Measurements from ENCODE around the gene ALKAL2. TPM values are rescaled to one million over a fixed set of nuclear protein-coding genes. Genes with fewer than 3 reads are reported as not detected.

ALKAL2 gene
- total RNA-seq, 6 experiments from 2014 or later, result 0.49 to 2.9 (median 1.0) TPM

- no peak for TF ChIP-seq POLR2A (IDR thresholded peaks at IDR 0.05)
- TF ChIP-seq, protein P1, sequence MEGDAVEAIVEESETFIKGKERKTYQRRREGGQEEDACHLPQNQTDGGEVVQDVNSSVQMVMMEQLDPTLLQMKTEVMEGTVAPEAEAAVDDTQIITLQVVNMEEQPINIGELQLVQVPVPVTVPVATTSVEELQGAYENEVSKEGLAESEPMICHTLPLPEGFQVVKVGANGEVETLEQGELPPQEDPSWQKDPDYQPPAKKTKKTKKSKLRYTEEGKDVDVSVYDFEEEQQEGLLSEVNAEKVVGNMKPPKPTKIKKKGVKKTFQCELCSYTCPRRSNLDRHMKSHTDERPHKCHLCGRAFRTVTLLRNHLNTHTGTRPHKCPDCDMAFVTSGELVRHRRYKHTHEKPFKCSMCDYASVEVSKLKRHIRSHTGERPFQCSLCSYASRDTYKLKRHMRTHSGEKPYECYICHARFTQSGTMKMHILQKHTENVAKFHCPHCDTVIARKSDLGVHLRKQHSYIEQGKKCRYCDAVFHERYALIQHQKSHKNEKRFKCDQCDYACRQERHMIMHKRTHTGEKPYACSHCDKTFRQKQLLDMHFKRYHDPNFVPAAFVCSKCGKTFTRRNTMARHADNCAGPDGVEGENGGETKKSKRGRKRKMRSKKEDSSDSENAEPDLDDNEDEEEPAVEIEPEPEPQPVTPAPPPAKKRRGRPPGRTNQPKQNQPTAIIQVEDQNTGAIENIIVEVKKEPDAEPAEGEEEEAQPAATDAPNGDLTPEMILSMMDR (IDR thresholded peaks at IDR 0.05), result no peak
- Histone ChIP-seq H3K36me3 (peaks cover 0 to 36% (median 11%) of the 10 kb centered on the region in 4 donors), H3K4me3 (no peak overlapping the region), H3K27ac (no peak overlapping the region), H3K4me1 (peaks cover 0 to 7% (median 0%) of the 10 kb centered on the region in 4 donors), H3K27me3 (no peaks in the 10 kb centered on the region), H3K9me3 (no peaks in the 10 kb centered on the region)
- DNase-seq, result no peak
- WGBS (ENCODE audit: insufficient coverage, low coverage, low lambda C conversion rate, missing lambda C conversion rate), result 90% methylated on average over 4 of the region's 4 CpGs
- intact Hi-C loops (cut with DNase I), result no loop called here
- ATAC-seq, result no peak
Observed at GRCh38 chr2:278927-279320, 9.0 kb downstream of the ALKAL2 start.

GRCh38 chr2:278312-278926 is 9.5 kb downstream of the ALKAL2 start:
- ATAC-seq, result no peak
- Histone ChIP-seq H3K36me3 (peaks cover 0 to 36% (median 11%) of the 10 kb centered on the region in 4 donors), H3K9me3 (no peaks in the 10 kb centered on the region), H3K27ac (no peak overlapping the region), H3K4me3 (no peak overlapping the region), H3K4me1 (peaks cover 0 to 7% (median 0%) of the 10 kb centered on the region in 4 donors), H3K27me3 (no peaks in the 10 kb centered on the region)
- DNase-seq, result no peak
- intact Hi-C loops (cut with DNase I), result no loop called here
- TF ChIP-seq, protein P1 (IDR thresholded peaks at IDR 0.05), result no peak
- TF ChIP-seq POLR2A (IDR thresholded peaks at IDR 0.05), result no peak
- WGBS (ENCODE audit: insufficient coverage, low coverage, low lambda C conversion rate, missing lambda C conversion rate), result 80% methylated on average over 1 of the region's 2 CpGs

DNA sequence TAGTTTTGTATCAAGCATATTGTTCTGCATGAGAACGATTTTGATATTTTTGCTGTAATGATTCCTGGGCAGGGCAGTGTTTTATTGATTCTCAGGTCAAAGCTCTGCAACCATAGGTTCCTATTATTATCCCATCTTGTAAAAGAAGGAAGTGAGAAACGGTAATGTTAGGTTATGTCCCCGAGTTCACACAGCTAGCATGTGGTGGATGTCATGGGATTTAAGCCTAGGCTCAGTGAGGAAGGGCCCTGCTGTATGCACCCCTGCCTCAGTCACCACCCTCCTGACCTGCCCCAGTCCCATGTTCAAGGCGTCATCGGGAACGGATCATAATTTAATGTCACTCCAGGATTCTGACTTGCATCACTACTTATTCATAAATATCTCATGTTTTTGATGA is 12.4 kb downstream of the ALKAL2 start:
- ATAC-seq (peak in 3 of 4 donors; percentile 50 to 69 (median 59)), DNase-seq (no peak)
- Histone ChIP-seq H3K36me3 (peaks cover 0 to 36% (median 6%) of the 10 kb centered on the region in 4 donors), H3K9me3 (no peaks in the 10 kb centered on the region), H3K27me3 (no peaks in the 10 kb centered on the region), H3K4me1 (peaks cover 0 to 7% (median 0%) of the 10 kb centered on the region in 4 donors), H3K4me3 (no peak overlapping the region), H3K27ac (no peak overlapping the region)
- TF ChIP-seq POLR2A (IDR thresholded peaks at IDR 0.05), result no peak
- TF ChIP-seq, protein P1 (IDR thresholded peaks at IDR 0.05), result no peak
- 55% methylated on average over 6 of the region's 6 CpGs for WGBS (ENCODE audit: insufficient coverage, low coverage, low lambda C conversion rate, missing lambda C conversion rate)
- intact Hi-C loops (cut with DNase I), result no loop called here

DNA sequence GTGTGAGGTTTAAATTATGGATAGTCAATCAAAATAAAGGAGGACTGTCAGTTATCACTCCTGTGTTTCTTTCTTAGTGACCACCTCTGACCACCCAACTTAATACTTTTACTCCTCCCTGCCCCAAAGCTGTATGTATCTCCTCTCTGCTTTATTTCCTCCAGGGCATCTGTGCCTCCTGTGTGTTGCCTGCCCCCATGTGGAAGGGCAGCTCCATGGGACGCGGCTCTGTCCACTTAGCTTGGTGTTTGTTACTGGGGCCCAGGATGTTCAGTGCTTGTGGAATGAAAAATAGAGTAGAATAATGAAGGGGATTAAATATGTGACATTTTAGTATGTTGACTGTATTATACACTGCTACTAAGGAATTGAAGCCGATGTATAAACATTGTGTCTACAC is 13.4 kb downstream of the ALKAL2 start:
- Histone ChIP-seq H3K27ac (no peak overlapping the region), H3K4me3 (no peak overlapping the region), H3K9me3 (no peaks in the 10 kb centered on the region), H3K4me1 (no peaks in the 10 kb centered on the region), H3K27me3 (no peaks in the 10 kb centered on the region), H3K36me3 (peaks cover 0 to 36% (median 4%) of the 10 kb centered on the region in 4 donors)
- TF ChIP-seq POLR2A (IDR thresholded peaks at IDR 0.05), result no peak
- TF ChIP-seq, protein P1 (IDR thresholded peaks at IDR 0.05), result peak; percentile 16 to 45 (median 30)
- no peak for DNase-seq
- peak; percentile 47 to 78 (median 66) for ATAC-seq
- intact Hi-C loops (cut with DNase I), result no loop called here
- WGBS (ENCODE audit: insufficient coverage, low coverage, low lambda C conversion rate, missing lambda C conversion rate), result 89% methylated on average over 3 of the region's 3 CpGs
